ENCODE data around the gene MAMLD1. TPM values are rescaled to one million over a fixed set of nuclear protein-coding genes. Genes with fewer than 3 reads are reported as not detected.

The MAMLD1 gene
- polyA plus RNA-seq, 1 donor from 2014 or later: 0.80 TPM

DNA sequence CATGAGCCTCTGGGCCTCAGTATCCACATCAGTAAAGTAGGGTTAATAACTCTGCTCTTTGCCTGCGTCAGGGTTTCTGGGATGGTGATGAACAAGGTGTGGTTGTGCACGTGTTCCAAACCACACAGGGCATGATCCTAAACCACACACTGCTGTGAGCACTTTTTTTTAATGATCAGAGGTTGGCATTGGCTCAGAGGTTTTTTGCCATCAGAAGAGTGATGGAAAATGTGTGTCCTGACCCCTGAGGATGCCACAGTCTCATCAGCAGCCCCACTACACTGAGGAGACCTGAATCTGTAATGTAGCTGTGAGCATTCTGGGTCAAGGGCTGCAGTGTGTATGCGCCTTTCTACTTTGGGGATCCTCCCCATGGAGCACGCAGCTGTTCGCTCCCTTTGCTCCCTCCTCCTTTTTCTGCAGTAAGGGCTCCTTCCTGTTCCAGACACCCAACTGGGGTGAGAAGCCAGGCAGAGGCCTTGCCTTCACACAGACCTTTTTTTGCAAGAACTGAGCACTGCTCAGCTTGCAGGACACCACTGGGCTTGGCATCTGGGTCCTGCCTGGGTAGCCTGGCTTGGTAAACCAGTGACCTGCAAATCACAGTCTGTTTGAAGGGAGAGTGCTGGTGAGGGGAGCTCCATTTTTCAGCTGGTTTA lies 87.5 kb downstream of the MAMLD1 start:
- no peaks in the 10 kb centered on the region for H3K36me3 Mint-ChIP-seq
- H3K4me3 Mint-ChIP-seq: no peak overlapping the region
- H3K27ac Mint-ChIP-seq: no peak overlapping the region
- no peaks in the 10 kb centered on the region for H3K27me3 Mint-ChIP-seq
- H3K9me3 Mint-ChIP-seq: no peaks in the 10 kb centered on the region
- H3K4me1 Mint-ChIP-seq: no peaks in the 10 kb centered on the region

DNA sequence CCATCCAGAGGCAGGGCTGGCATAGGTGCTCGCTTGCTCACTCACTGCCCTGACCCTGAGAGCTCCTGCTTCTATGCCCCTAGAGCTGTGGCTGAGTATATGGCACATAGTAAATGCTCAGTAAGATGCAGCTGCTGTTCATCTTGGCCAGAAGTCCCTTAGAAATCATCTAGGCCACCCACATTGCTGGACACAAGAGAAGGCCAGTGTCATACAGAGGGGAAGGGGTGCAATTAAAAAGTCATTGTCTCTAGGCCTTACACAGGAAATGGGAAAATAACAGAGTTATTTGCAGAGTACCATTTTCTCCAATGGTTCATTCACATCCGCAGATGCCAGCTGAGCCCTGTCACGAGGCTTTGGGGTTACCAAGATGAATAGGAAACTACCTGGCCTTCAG lies 88.8 kb downstream of the MAMLD1 start:
- no peaks in the 10 kb centered on the region for H3K9me3 Mint-ChIP-seq
- H3K36me3 Mint-ChIP-seq: no peaks in the 10 kb centered on the region
- no peak overlapping the region for H3K27ac Mint-ChIP-seq
- H3K4me3 Mint-ChIP-seq: no peak overlapping the region
- H3K27me3 Mint-ChIP-seq: peaks cover 2% of the 10 kb centered on the region
- no peaks in the 10 kb centered on the region for H3K4me1 Mint-ChIP-seq

DNA sequence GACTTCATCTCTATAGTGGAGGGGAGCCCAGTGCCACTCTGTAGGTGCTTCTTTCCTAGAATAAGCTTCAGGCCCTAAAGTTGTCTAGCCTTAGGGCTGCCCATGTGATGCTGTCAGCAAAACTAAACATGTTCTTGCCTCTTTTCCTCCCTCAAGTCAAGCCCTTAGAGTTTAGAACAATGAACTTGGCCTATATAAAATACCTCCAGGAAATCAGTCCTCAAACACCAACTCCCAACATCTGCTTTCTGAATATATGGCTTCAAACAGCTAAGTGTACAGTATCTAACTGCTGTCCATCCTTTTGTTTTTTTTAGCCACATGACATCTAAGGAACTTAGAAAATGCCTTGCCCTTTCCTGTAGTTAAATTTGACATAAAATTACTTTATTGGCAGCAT lies 91.0 kb downstream of the MAMLD1 start:
- Mint-ChIP-seq H3K4me3 (no peak overlapping the region), H3K27ac (no peak overlapping the region), H3K4me1 (no peaks in the 10 kb centered on the region), H3K9me3 (no peaks in the 10 kb centered on the region), H3K36me3 (no peaks in the 10 kb centered on the region), H3K27me3 (peaks cover 2% of the 10 kb centered on the region)

DNA sequence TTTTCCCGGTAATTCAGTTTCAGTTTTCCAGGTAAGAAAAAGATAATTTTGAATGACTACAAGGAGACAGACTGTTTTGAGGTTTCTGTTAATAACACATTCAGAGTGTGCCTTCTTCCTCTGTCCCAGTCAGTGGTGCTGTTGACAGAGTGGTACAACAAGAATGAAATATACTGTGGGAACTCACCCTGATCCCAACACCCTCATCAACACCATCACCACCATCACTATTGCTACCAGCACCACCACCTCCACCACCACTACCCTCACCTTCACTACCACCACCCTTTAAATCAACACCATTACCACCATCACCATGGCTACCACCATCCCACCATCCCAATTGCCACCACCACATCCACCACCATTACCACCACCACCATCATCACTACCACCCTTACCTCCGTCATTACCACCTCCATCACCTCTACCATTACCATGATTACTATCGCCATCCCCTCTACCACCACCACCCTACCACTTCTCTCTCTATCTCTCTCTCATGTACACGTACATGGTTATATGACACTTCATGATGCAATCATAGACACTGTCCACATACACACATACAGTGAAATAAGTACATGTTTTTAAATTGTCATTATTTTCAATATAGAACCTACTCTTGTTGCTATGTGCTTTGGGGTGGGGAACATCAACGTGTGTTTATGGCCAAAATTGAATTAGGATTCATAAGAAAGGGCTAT lies 91.5 kb downstream of the MAMLD1 start:
- H3K4me1 Mint-ChIP-seq: no peaks in the 10 kb centered on the region
- no peak overlapping the region for H3K4me3 Mint-ChIP-seq
- no peaks in the 10 kb centered on the region for H3K36me3 Mint-ChIP-seq
- H3K27me3 Mint-ChIP-seq: peaks cover 2% of the 10 kb centered on the region
- H3K9me3 Mint-ChIP-seq: no peaks in the 10 kb centered on the region
- H3K27ac Mint-ChIP-seq: no peak overlapping the region

DNA sequence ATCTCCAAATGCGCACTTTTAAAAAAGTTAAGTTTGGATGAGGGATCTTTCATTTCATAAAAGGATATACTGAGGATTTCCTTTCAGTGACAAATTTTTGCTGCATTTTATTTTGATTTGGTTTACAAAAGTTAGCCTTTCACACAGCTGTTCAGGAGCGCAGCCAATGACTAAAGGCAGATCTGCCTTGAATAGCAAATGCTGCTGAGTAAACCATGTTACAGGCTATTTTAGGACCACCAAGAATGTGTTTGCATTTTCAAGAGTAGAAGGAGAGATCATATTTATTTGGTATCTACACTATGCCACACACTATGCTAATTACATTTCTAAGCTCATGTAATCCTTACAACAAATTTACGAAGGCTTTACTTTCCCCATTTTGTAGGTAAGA lies 92.1 kb downstream of the MAMLD1 start:
- Mint-ChIP-seq H3K9me3 (no peaks in the 10 kb centered on the region), H3K27ac (no peak overlapping the region), H3K27me3 (peaks cover 2% of the 10 kb centered on the region), H3K36me3 (no peaks in the 10 kb centered on the region), H3K4me1 (no peaks in the 10 kb centered on the region), H3K4me3 (no peak overlapping the region)

DNA sequence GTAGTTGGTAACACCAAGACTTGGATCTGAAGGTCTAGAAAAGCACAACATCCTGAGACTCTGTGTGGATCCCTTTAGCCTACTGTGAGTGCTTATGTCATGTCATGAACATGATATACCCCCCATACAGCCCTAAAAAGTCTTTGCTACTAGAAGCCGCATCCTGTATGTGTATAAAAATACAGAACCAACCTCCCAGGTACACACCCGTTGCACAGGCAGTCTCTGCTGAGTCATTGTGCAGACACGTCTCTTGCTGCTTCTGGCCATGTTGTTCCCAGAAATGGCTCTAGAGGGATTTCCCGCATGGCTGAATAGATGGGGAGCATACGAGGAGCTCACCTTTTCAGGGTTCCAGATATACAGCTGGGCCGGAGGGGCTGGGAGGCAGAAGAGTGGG lies 93.3 kb downstream of the MAMLD1 start:
- Mint-ChIP-seq H3K4me3 (no peak overlapping the region), H3K27ac (no peak overlapping the region), H3K36me3 (no peaks in the 10 kb centered on the region), H3K4me1 (no peaks in the 10 kb centered on the region), H3K27me3 (peaks cover 2% of the 10 kb centered on the region), H3K9me3 (no peaks in the 10 kb centered on the region)

DNA sequence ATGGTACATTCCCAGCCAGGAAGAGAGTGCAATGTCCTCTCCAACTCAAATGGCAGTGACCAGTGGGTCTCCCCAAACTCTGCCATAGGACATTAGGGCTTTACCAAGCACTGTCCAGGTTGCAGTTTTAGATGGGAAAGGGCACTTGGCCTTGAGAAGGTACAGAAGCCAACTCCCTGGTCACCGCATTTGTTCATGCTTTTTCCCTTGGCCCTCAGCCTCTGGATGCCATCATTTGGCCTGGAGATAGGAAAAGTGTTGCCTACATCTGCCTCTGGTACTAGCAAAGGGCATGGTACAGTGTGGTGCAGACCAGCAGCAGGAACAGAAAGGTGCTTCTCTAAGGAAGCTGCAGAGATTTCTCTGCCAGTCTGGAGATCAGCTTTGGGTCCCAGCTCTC lies 93.8 kb downstream of the MAMLD1 start:
- Mint-ChIP-seq H3K4me1 (no peaks in the 10 kb centered on the region), H3K27me3 (peaks cover 2% of the 10 kb centered on the region), H3K9me3 (no peaks in the 10 kb centered on the region), H3K27ac (no peak overlapping the region), H3K36me3 (no peaks in the 10 kb centered on the region), H3K4me3 (no peak overlapping the region)

DNA sequence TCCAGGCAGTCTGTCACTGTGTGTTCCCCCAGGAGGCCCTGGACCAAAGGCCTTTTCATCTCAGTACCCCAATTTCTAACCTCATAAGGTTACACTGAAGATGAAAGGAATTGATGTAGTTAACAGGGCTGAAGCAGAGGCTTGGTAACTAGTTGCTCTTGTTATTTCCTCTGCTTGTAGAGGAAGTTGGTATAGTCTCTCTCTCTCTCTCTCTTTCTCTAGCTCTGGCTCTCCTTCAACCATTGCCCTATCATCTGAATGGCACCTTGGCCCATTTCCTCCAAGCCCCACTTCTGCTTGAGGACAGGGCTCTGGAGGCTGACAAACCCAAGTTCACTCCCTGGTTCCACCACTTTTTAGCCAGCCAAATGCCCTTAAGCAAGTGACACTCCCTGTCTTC lies 96.1 kb downstream of the MAMLD1 start:
- H3K9me3 Mint-ChIP-seq: no peaks in the 10 kb centered on the region
- H3K36me3 Mint-ChIP-seq: no peaks in the 10 kb centered on the region
- no peak overlapping the region for H3K4me3 Mint-ChIP-seq
- H3K27ac Mint-ChIP-seq: no peak overlapping the region
- no peaks in the 10 kb centered on the region for H3K4me1 Mint-ChIP-seq
- H3K27me3 Mint-ChIP-seq: peaks cover 2% of the 10 kb centered on the region

DNA sequence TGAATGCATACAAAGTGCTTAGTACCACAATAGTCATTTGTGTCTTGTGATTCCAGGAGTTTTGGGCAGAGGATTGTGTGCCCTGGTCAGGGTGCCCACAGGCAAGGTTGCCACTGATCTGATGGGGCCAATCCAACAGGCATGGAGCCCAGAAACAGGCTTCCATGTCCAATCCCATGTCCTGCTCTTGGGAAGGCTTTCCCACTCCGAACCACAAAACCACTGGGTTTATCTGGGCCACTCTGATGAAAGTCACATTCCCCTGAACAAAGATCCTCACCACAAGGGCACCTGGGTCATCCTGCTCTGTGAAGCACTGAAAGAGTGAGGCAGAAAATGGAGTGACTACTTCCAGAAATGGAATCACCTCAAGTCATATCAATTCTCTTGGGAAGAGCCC lies 96.9 kb downstream of the MAMLD1 start:
- Mint-ChIP-seq H3K4me1 (peaks cover 0 to 1% (median 0%) of the 10 kb centered on the region in 3 donors), H3K36me3 (no peaks in the 10 kb centered on the region), H3K4me3 (no peak overlapping the region), H3K9me3 (no peaks in the 10 kb centered on the region), H3K27me3 (peaks cover 2% of the 10 kb centered on the region), H3K27ac (peak overlapping the region in 1 of 3 donors; percentile 3)

DNA sequence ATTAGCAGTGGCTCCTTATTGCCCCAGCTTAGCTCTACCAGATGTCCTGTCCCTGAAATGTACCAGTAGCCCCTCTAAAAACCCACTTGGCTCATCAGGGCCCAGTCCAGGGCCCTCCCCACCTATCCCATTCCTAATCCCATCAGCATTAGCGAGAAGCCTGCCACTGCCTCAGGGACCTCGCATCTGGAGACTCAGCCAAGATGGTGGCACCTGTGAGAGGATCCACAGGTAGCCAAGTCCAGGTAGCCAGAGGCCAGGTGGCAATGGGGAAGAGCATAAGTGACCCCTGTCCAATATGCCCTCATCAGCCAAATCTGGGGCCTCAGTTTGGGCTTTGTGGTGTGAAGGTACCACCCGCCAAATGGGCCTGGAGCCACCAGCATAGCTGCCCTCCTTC lies 97.7 kb downstream of the MAMLD1 start:
- H3K4me1 Mint-ChIP-seq: peaks cover 0 to 1% (median 0%) of the 10 kb centered on the region in 3 donors
- peaks cover 2% of the 10 kb centered on the region for H3K27me3 Mint-ChIP-seq
- peak overlapping the region in 1 of 3 donors; percentile 54 for H3K27ac Mint-ChIP-seq
- no peak overlapping the region for H3K4me3 Mint-ChIP-seq
- H3K9me3 Mint-ChIP-seq: no peaks in the 10 kb centered on the region
- H3K36me3 Mint-ChIP-seq: no peaks in the 10 kb centered on the region

DNA sequence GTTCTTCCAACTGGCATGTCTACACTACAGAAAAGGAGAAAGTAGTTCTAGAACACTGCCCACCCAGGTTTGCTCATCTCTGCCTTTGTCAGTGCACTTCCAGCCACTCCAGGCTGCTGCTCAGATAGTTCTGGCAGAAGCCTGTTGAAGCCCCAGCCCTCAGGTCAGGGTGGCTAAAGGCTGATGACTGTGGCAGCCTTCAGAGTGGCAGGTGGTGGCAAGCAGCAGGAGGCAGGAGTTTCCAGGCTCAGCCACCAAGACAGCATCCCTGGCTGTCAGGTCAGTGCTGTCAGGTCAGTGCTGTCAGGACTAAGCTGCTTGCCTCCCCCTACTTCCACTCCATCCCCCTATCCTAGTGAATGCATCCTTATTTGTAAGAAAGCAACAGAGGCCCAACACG lies 100.4 kb downstream of the MAMLD1 start:
- no peak overlapping the region for H3K4me3 Mint-ChIP-seq
- no peak overlapping the region for H3K27ac Mint-ChIP-seq
- no peaks in the 10 kb centered on the region for H3K27me3 Mint-ChIP-seq
- peaks cover 0 to 2% (median 0%) of the 10 kb centered on the region in 3 donors for H3K4me1 Mint-ChIP-seq
- no peaks in the 10 kb centered on the region for H3K36me3 Mint-ChIP-seq
- H3K9me3 Mint-ChIP-seq: no peaks in the 10 kb centered on the region

DNA sequence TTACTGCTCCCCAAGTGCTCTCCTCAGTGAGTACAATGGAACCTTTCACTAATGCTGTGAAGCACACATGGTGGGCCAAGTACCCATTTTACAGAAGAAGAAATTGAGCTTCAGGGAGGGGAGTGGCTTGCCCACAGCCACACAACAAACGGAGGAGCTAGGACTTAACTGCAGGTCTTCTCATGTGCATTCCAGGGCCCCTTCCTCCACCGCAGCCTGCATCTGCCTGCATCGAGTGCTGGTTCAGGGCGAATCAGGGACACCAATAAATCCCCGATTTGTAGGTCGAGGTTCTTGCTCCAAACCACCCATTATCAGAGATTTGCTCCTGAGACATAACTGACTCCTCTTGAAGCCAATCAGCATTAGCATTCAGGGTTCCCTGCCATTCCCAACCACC lies 100.9 kb downstream of the MAMLD1 start:
- Mint-ChIP-seq H3K4me1 (peaks cover 0 to 2% (median 0%) of the 10 kb centered on the region in 3 donors), H3K9me3 (no peaks in the 10 kb centered on the region), H3K4me3 (no peak overlapping the region), H3K27me3 (no peaks in the 10 kb centered on the region), H3K36me3 (no peaks in the 10 kb centered on the region), H3K27ac (no peak overlapping the region)

DNA sequence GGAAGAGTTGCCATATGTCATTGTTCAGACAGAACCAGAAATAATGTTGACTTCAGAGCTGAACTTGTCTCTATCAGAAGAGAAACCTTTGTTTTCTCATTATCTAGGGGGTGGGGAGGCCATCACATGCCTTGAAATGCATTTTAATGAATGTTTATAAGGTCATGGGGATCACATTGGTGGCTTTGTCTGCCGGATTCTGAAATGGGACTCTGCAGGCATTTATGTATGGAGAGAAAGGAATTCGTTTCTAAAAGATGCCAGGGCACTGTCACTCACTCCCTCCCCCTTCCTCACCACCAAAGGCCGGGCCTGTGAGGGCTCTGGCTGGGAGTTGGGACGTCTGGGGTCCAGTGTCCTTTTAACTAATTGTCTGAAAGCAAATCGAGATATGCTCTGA lies 102.2 kb downstream of the MAMLD1 start:
- no peaks in the 10 kb centered on the region for H3K36me3 Mint-ChIP-seq
- no peak overlapping the region for H3K4me3 Mint-ChIP-seq
- no peaks in the 10 kb centered on the region for H3K9me3 Mint-ChIP-seq

DNA sequence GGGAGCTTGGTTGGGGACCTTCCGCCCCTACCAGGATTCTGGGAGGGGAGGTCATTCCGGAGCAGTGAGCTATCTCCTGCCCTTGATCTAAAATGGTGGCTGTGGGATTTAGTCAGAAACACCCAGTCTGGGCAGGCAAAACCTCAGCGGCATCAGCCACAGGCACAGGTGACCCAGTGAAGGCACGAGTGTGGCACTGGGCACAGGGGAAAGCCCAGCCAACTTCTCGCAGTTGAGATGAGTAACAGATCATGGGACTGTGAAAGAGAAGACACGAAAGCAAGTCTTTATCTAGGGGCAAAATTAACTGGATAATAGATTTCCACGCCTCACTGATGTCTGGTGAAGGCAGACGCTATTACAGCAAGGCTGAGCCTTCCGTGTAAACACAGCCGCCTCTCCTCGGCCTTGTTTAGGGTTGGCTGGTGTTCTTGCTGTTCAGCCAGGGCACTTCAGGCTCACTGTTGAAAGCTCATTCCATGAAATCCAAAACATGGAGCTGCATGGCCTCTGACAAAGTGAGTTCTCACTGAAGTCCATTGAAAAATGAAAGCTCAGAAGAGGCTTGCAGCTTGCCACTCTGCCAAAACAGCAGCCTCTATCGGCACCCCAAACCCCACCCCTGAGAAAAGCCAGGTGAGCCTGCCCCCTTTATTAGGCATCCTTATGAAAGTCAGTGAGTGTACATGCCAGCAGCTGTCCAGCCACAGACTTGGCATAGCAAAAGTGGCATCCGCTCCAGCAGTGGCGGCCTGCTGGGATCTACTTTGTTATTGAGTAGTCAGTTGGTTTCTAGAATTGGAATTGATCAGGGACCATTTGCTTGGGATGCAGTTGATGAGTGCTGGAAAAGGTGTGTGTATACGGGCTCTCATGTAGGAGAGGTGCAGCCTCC lies 103.0 kb downstream of the MAMLD1 start:
- H3K36me3 Mint-ChIP-seq: no peaks in the 10 kb centered on the region
- H3K9me3 Mint-ChIP-seq: no peaks in the 10 kb centered on the region
- H3K27ac Mint-ChIP-seq: no peak overlapping the region
- H3K4me3 Mint-ChIP-seq: no peak overlapping the region
- H3K4me1 Mint-ChIP-seq: peaks cover 0 to 2% (median 0%) of the 10 kb centered on the region in 3 donors
- H3K27me3 Mint-ChIP-seq: no peaks in the 10 kb centered on the region

More for the DNA sequence above, 102.2 kb downstream of the MAMLD1 start:
- H3K27ac Mint-ChIP-seq: no peak overlapping the region
- H3K4me1 Mint-ChIP-seq: peaks cover 0 to 2% (median 0%) of the 10 kb centered on the region in 3 donors
- no peaks in the 10 kb centered on the region for H3K27me3 Mint-ChIP-seq

DNA sequence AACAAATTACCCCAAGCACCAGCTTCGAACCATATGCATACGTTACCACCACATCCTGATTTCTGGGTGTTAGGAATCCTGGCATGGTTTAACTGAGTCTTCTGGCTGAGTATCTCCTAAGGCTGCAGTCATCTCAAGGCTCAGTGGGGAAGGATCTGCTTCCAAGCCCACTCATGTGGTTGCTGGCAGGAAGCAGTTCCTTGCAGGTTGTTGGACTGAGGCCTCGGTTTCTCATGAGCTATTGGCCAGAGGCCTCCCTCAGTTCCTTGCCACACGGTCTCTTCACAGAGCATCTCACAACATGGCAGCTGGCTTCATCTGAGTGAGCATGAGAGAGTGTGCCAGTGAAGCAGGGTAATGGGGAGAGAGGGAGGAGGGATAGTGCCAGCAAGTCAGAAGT lies 109.2 kb downstream of the MAMLD1 start:
- no peaks in the 10 kb centered on the region for H3K27me3 Mint-ChIP-seq
- H3K36me3 Mint-ChIP-seq: no peaks in the 10 kb centered on the region
- H3K27ac Mint-ChIP-seq: no peak overlapping the region
- H3K9me3 Mint-ChIP-seq: no peaks in the 10 kb centered on the region
- H3K4me1 Mint-ChIP-seq: peaks cover under 1 to 2% (median 1%) of the 10 kb centered on the region in 3 donors
- H3K4me3 Mint-ChIP-seq: no peak overlapping the region
